ENCODE data around the gene PLP2.

PLP2 gene

DNA sequence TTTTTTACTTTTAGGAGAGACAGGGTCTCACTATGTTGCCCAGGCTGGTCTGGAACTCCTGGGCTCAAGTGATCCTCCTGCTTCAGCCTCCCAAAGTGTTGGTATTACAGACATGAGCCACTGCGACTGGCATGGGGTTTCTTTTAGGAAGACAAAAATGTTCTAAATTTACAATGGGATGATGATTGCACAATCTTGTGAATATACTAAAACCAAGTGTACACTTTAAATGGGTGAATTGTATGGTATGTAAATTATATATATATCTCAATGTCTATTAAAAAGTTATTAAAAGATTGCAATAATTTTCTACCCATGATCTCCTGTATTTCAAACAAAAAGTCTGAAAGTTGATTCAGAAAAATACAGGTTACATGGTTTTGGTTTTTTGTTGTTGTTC, 18.2 kb upstream of the PLP2 start:
- no peak overlapping the region for H3K4me3 ChIP-seq (ENCODE audit: low read depth, low read length)
- H3K27ac ChIP-seq: no peak overlapping the region
- DNase-seq: no peak
- TF ChIP-seq, protein P1, sequence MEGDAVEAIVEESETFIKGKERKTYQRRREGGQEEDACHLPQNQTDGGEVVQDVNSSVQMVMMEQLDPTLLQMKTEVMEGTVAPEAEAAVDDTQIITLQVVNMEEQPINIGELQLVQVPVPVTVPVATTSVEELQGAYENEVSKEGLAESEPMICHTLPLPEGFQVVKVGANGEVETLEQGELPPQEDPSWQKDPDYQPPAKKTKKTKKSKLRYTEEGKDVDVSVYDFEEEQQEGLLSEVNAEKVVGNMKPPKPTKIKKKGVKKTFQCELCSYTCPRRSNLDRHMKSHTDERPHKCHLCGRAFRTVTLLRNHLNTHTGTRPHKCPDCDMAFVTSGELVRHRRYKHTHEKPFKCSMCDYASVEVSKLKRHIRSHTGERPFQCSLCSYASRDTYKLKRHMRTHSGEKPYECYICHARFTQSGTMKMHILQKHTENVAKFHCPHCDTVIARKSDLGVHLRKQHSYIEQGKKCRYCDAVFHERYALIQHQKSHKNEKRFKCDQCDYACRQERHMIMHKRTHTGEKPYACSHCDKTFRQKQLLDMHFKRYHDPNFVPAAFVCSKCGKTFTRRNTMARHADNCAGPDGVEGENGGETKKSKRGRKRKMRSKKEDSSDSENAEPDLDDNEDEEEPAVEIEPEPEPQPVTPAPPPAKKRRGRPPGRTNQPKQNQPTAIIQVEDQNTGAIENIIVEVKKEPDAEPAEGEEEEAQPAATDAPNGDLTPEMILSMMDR (IDR thresholded peaks at IDR 0.05; ENCODE audit: low read depth, low read length, missing control alignments): no peak
- H3K36me3 ChIP-seq (replicated peaks): no peaks in the 10 kb centered on the region
- no peaks in the 10 kb centered on the region for H3K27me3 ChIP-seq (replicated peaks)
- in situ Hi-C loops (cut with HindIII; ENCODE audit: low pct_ligation_motif_present, low sequenced_read_pairs): no loop called here

DNA sequence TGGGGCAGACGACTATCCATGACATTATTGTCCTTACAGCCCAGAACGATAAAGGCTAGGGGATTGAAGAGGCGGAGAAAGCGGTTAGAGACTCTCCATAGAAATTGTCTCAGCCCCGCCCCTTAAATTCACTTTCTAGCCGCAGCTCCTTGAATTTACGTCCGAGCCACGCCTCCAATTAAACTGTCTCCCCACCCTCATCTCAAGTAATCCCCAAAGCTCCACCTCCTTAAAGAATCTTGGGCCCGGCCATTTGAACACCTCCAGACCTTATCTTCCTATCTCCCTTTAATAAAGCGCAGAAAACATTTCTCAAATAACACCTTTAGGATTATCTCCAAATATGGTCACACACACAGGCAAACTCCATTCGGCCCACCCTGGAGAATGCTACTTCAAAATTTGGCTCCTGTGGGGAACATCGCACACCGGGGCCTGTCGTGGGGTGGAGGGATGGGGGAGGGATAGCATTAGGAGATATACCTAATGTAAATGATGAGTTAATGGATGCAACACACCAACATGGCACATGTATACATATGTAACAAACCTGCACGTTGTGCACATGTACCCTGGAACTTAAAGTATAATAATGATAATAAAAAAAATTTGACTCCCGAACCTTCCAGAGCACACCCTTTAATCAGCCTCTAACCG, 16.3 kb upstream of the PLP2 start:
- Histone ChIP-seq H3K4me3 (ENCODE audit: low read depth, low read length) (peak overlapping the region; percentile 52), H3K36me3 (replicated peaks) (no peaks in the 10 kb centered on the region), H3K27ac (peak overlapping the region; percentile 93), H3K27me3 (replicated peaks) (no peaks in the 10 kb centered on the region)
- in situ Hi-C loops (cut with HindIII; ENCODE audit: low pct_ligation_motif_present, low sequenced_read_pairs): no loop called here
- TF ChIP-seq, protein P1 (IDR thresholded peaks at IDR 0.05; ENCODE audit: low read depth, low read length, missing control alignments): no peak
- peak; percentile 60 for DNase-seq

DNA sequence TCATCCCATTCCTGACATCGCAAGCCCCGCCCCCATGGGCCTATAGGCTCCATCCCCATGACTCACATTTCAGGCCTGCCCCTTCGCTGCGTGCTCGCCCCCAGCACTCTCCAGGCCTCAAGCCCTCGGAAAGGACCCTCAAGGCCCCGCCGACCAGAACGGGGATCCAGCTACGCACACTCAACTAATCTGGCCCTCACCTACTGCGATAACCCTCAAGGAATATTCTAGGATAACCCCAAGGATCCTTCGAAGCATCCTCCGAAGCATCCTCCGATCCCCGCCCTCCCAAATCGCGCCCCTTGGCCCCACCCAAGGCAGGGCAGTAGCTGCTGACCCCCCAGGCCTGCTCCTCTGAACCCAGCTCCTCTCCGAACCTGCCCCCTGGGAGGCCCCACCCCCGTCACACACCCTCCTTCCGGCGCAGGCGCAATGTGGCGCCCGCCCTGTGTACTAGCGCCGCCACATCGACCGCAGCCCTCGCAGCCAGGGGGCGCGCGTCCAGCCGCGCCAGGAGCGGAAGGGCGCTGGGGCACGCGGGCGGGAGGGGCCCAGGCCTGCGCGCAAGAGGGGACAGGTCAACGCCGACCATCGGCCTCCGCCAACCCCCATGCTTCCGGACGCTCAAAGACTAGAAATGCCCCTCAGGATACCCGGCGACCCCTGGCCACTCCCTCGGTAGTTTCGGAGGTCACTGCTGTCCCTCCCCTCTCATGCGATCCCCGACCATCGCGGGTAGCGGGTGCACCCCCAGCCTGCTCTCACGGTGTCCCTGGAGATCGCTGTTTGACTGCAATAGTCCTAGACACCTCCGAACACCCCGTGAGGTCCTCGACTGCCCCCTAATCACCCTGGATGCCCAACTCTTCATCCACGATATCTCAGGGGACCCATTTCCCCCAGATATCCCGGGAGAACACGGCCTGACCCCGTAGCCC, 15.5 kb upstream of the PLP2 start:
- H3K4me3 ChIP-seq (ENCODE audit: low read depth, low read length): peak overlapping the region; percentile 52
- H3K36me3 ChIP-seq (replicated peaks): no peaks in the 10 kb centered on the region
- peak overlapping the region; percentile 93 for H3K27ac ChIP-seq
- in situ Hi-C loops (cut with HindIII; ENCODE audit: low pct_ligation_motif_present, low sequenced_read_pairs): no loop called here
- TF ChIP-seq, protein P1 (IDR thresholded peaks at IDR 0.05; ENCODE audit: low read depth, low read length, missing control alignments): peak; percentile 49
- no peaks in the 10 kb centered on the region for H3K27me3 ChIP-seq (replicated peaks)
- peak; percentile 88 for DNase-seq

DNA sequence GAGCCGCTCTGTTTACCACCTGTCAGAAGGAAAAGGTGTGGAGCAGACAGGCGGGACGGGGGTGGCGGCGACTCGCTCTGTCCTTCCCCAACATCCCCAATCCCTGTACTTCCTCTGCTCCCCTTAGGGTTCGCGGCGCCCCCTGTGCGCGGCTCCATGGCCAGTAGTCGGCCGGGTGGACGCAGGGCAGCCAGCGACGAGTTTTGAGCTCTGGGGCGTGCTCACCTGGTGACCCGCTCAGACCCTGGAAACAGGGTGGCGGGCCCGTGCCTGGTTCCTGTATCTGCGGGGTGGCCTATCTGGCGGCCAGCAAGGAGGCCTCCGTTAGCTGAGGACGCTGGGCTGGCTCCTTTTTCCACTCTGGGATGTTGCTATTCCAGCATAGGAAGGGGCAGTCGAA, 14.5 kb upstream of the PLP2 start:
- H3K36me3 ChIP-seq (replicated peaks): no peaks in the 10 kb centered on the region
- DNase-seq: no peak
- H3K27me3 ChIP-seq (replicated peaks): no peaks in the 10 kb centered on the region
- no peak overlapping the region for H3K4me3 ChIP-seq (ENCODE audit: low read depth, low read length)
- TF ChIP-seq, protein P1 (IDR thresholded peaks at IDR 0.05; ENCODE audit: low read depth, low read length, missing control alignments): no peak
- in situ Hi-C loops (cut with HindIII; ENCODE audit: low pct_ligation_motif_present, low sequenced_read_pairs): no loop called here
- no peak overlapping the region for H3K27ac ChIP-seq

DNA sequence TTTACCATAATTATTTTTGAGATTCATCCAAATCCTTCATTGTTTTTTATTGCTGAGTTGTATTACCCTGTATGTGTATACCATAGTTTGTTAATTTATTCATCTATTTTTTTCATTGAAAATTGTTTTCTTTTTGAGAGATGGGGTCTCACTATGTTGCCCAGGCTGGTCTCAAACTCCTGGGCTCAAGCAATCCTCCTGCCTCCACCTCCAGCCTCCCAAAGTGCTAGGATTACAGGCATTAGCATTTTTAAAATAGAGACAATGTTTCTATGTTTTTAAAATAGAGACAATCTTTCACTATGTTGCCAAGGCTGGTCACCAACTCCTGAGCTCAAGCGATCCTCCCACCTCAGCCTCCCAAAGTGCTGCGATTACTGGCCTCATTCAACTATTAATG, 10.8 kb upstream of the PLP2 start:
- DNase-seq: no peak
- in situ Hi-C loops (cut with HindIII; ENCODE audit: low pct_ligation_motif_present, low sequenced_read_pairs): no loop called here
- H3K27me3 ChIP-seq (replicated peaks): no peaks in the 10 kb centered on the region
- no peak overlapping the region for H3K27ac ChIP-seq
- H3K4me3 ChIP-seq (ENCODE audit: low read depth, low read length): no peak overlapping the region
- TF ChIP-seq, protein P1 (IDR thresholded peaks at IDR 0.05; ENCODE audit: low read depth, low read length, missing control alignments): no peak
- H3K36me3 ChIP-seq (replicated peaks): no peaks in the 10 kb centered on the region
